GM19025 (cell line): ENCODE data around the gene CD274.
A peak's percentile ranks its signal among the peaks of the same experiment; 100 is the strongest.
"Not testable (repeated sequence)": the region's sequence is repeated elsewhere in the genome, so short reads cannot be mapped to it uniquely, and the experiment has no call there.

Source experiments
- ATAC-seq: cut with Tn5 transposase; IDR thresholded peaks from one replicate; pipeline ENCODE4 v1.9.1; 2021; ENCODE audit warnings: mild to moderate bottlenecking, low read depth, moderate library complexity; ENCODE audit not compliant: unreplicated experiment

Gene CD274

GRCh38 chr9:5450359-5451091 is at the start of gene CD274:
CD274 (plus strand) TSS chr9:5450542; CDS start chr9:5456114, 5,572 bp downstream.
- peak; percentile 65 for ATAC-seq

GRCh38 chr9:5402217-5402616 is 48.1 kb upstream of the CD274 start:
- no peak for ATAC-seq

GRCh38 chr9:5408596-5408995 is 41.7 kb upstream of the CD274 start:
- ATAC-seq, result no peak

- no peak for ATAC-seq
These were observed 33.4 kb upstream of the CD274 start for GRCh38 chr9:5416953-5417352.

- no peak for ATAC-seq
These were observed 31.9 kb upstream of the CD274 start for GRCh38 chr9:5418481-5418880.

- ATAC-seq, result no peak
These were observed 30.4 kb upstream of the CD274 start for GRCh38 chr9:5419987-5420386.

GRCh38 chr9:5421163-5421562 is 29.2 kb upstream of the CD274 start:
- ATAC-seq, result no peak

- ATAC-seq, result no peak
These were observed 28.1 kb upstream of the CD274 start for GRCh38 chr9:5422276-5422675.

- no peak for ATAC-seq
These were observed 25.2 kb upstream of the CD274 start for GRCh38 chr9:5425006-5425628.

- ATAC-seq, result no peak
These were observed 23.3 kb upstream of the CD274 start for GRCh38 chr9:5427005-5427404.

GRCh38 chr9:5428172-5428571 is 22.2 kb upstream of the CD274 start:
- no peak for ATAC-seq

GRCh38 chr9:5428794-5429528 is 21.4 kb upstream of the CD274 start:
- ATAC-seq, result no peak

- no peak for ATAC-seq
These were observed 20.3 kb upstream of the CD274 start for GRCh38 chr9:5429873-5430564.

- no peak for ATAC-seq
These were observed 19.4 kb upstream of the CD274 start for GRCh38 chr9:5430912-5431311.

GRCh38 chr9:5432890-5433289 is 17.5 kb upstream of the CD274 start:
- not testable (repeated sequence) for ATAC-seq

- ATAC-seq, result not testable (repeated sequence)
These were observed 17.0 kb upstream of the CD274 start for GRCh38 chr9:5433328-5433727.

GRCh38 chr9:5433841-5434810 is 16.2 kb upstream of the CD274 start:
- not testable (repeated sequence) for ATAC-seq

- no peak for ATAC-seq
These were observed 14.4 kb upstream of the CD274 start for GRCh38 chr9:5435912-5436311.

GRCh38 chr9:5436441-5436840 is 13.9 kb upstream of the CD274 start:
- no peak for ATAC-seq
